SK-MEL-5 (cell line): ENCODE results near the gene CLRN1. TPM values are rescaled to one million over a fixed set of nuclear protein-coding genes. Genes with fewer than 3 reads are reported as not detected.

Source experiments
- DNase-seq: peaks from one replicate; pipeline ENCODE4 v3.0.0-alpha.2; 2016; ENCODE audit warnings: low read depth, low spot score
- in situ Hi-C: cut with HindIII; loops from 2 replicates; pipeline ENCODE4 v1.10.0; 2016; ENCODE audit warnings: low sequenced_read_pairs, high pct_unique_total_duplicates, low pct_unique_long_range_greater_than_20kb
- total RNA-seq: library from RNA; depleted of rRNA; stranded (reverse); fragments of >200 nt; shearing (Covaris generic); gene quantifications from 2 replicates; pipeline ENCODE4 v1.2.3, GENCODE V29; 2014; rRNA removed

CLRN1 gene
- total RNA-seq, 1 experiment from 2014 or later: not detected

GRCh38 chr3:150899141-150899540, 73.4 kb downstream of the CLRN1 start:
- in situ Hi-C loops: no loop called here

GRCh38 chr3:150898046-150898754, 74.3 kb downstream of the CLRN1 start:
- no peak for DNase-seq
- in situ Hi-C loops: no loop called here

More at GRCh38 chr3:150899141-150899540, 73.4 kb downstream of the CLRN1 start:
- DNase-seq: no peak

- in situ Hi-C loops: no loop called here
- no peak for DNase-seq
Measured at GRCh38 chr3:150897592-150897991, 74.9 kb downstream of the CLRN1 start.

GRCh38 chr3:150890831-150891230, 81.7 kb downstream of the CLRN1 start:
- DNase-seq: no peak
- in situ Hi-C loops: no loop called here

- in situ Hi-C loops: no loop called here
- DNase-seq: no peak
Measured at GRCh38 chr3:150890295-150890694, 82.2 kb downstream of the CLRN1 start.

GRCh38 chr3:150889106-150889505, 83.4 kb downstream of the CLRN1 start:
- in situ Hi-C loops: no loop called here
- DNase-seq: no peak

- no peak for DNase-seq
- in situ Hi-C loops: no loop called here
Measured at GRCh38 chr3:150887031-150887430, 85.5 kb downstream of the CLRN1 start.

GRCh38 chr3:150885535-150885934, 87.0 kb downstream of the CLRN1 start:
- no peak for DNase-seq
- in situ Hi-C loops: no loop called here

GRCh38 chr3:150878996-150879575, 93.4 kb downstream of the CLRN1 start:
- in situ Hi-C loops: no loop called here

GRCh38 chr3:150878290-150878689, 94.2 kb downstream of the CLRN1 start:
- DNase-seq: no peak
- in situ Hi-C loops: no loop called here

More at GRCh38 chr3:150878996-150879575, 93.4 kb downstream of the CLRN1 start:
- no peak for DNase-seq

GRCh38 chr3:150877303-150877702, 95.2 kb downstream of the CLRN1 start:
- in situ Hi-C loops: no loop called here
- no peak for DNase-seq

- DNase-seq: no peak
- in situ Hi-C loops: no loop called here
Measured at GRCh38 chr3:150876611-150877265, 95.8 kb downstream of the CLRN1 start.

Other genes starting within 250 kb of the CLRN1 start
- 19.5 and 22.1 TPM in 2 replicates for gene SIAH2, start 209.6 kb downstream of the CLRN1 start, total RNA-seq
- gene MINDY4B, start 67.3 kb downstream of the CLRN1 start, total RNA-seq: not detected in 2 replicates
- 0.72 and 0.92 TPM in 2 replicates for gene MED12L, start 112.9 kb upstream of the CLRN1 start, total RNA-seq
- not detected in 2 replicates for gene GPR171, start 230.5 kb upstream of the CLRN1 start, total RNA-seq